Activated CD4-positive, CD25-positive, alpha-beta regulatory T cell (primary cell): ENCODE results near the gene TBK1.

ENCODE experiments used
- DNase-seq, 4 experiments: peaks; one replicate each; lab custom pipeline; 2025; lab: John Stamatoyannopoulos, UW

Gene TBK1

GRCh38 chr12:64545081-64545382, 93.1 kb downstream of the TBK1 start:
- DNase-seq = no peak

GRCh38 chr12:64549108-64549507, 97.2 kb downstream of the TBK1 start:
- DNase-seq = no peak

- DNase-seq = no peak
Measured at GRCh38 chr12:64550755-64551154, 98.8 kb downstream of the TBK1 start.

- no peak for DNase-seq
Measured at GRCh38 chr12:64551676-64552075, 99.8 kb downstream of the TBK1 start.
